Liver (tissue), 9 donors: Measurements from ENCODE around the gene HMMR. TPM values are rescaled to one million over a fixed set of nuclear protein-coding genes. Genes with fewer than 3 reads are reported as not detected.

Experiments
- DNase-seq: peaks from one replicate; pipeline ENCODE4 v3.0.0-alpha.2; 2017; ENCODE audit warnings: low spot score
- H3K27ac ChIP-seq, 2 donors: one replicate each; pipeline ENCODE4 v1.7.0; 2013; ENCODE audit warnings: inconsistent platforms in 2 of 2, low read length in 2 of 2, control low read depth in 1 of 2, low read depth in 1 of 2, mild to moderate bottlenecking in 1 of 2
- H3K27me3 ChIP-seq, 4 donors: one replicate each; pipeline versions ENCODE4 v1.6.1 to v1.7.0; 2013; ENCODE audit warnings: low read length in 3 of 4, inconsistent platforms in 1 of 4, mild to moderate bottlenecking in 1 of 4, moderate library complexity in 1 of 4; ENCODE audit not compliant: control insufficient read depth in 4 of 4, insufficient read depth in 4 of 4
- H3K36me3 ChIP-seq, 4 donors: one replicate each; pipeline versions ENCODE4 v1.6.1 to v1.7.0; 2013; ENCODE audit warnings: low read length in 3 of 4, mild to moderate bottlenecking in 3 of 4, low read depth in 1 of 4, moderate library complexity in 1 of 4; ENCODE audit not compliant: control insufficient read depth in 4 of 4, insufficient read depth in 3 of 4
- H3K4me1 ChIP-seq, 4 donors: one replicate each; pipeline versions ENCODE4 v1.6.1 to v1.7.0; 2013; ENCODE audit warnings: low read length in 3 of 4, mild to moderate bottlenecking in 3 of 4, moderate library complexity in 1 of 4; ENCODE audit not compliant: control insufficient read depth in 4 of 4, insufficient read depth in 4 of 4
- H3K4me3 ChIP-seq, 3 donors: one replicate each; pipeline versions ENCODE4 v1.6.1 to v1.7.0; 2013; ENCODE audit warnings: low read length in 3 of 3, control low read depth in 1 of 3, low read depth in 1 of 3, mild to moderate bottlenecking in 1 of 3
- H3K9ac ChIP-seq, 2 donors: one replicate each; pipeline ENCODE4 v1.7.0; 2013; ENCODE audit warnings: low read length in 2 of 2, mild to moderate bottlenecking in 2 of 2, moderate library complexity in 2 of 2, control low read depth in 1 of 2, low read depth in 1 of 2
- H3K9me3 ChIP-seq, 4 donors: one replicate each; pipeline versions ENCODE4 v1.6.1 to v1.7.0; 2013; ENCODE audit warnings: low read length in 3 of 4; ENCODE audit not compliant: control insufficient read depth in 4 of 4
- ATF3 ChIP-seq: IDR thresholded peaks from 2 replicates; pipeline ENCODE4 v1.6.1; 2016; ENCODE audit warnings: antibody characterized with exemption
- CTCF ChIP-seq: fragments of 150-350 bp; IDR thresholded peaks from 2 replicates; pipeline ENCODE4 v1.5.1; 2017; ENCODE audit warnings: improper control_type of control experiment, low read depth, low read length; ENCODE audit not compliant: missing input control
- EGR1 ChIP-seq, 2 donors: IDR thresholded peaks; 2 replicates each; pipeline ENCODE4 v1.6.1; 2016 to 2018; ENCODE audit warnings: antibody characterized with exemption in 2 of 2, low read depth in 2 of 2
- FOXA2 ChIP-seq: IDR thresholded peaks from 2 replicates; pipeline ENCODE4 v1.6.1; 2016; ENCODE audit warnings: antibody characterized with exemption
- GABPA ChIP-seq, 2 donors: IDR thresholded peaks in 1 of 2; conservative IDR thresholded peaks in 1 of 2; 2 replicates each; pipeline ENCODE4 v1.6.1; 2016; ENCODE audit warnings: antibody characterized with exemption in 2 of 2, mild to moderate bottlenecking in 1 of 2, moderate library complexity in 1 of 2
- HNF4A ChIP-seq, 2 donors: conservative IDR thresholded peaks; 2 replicates each; pipeline ENCODE4 v1.6.1; 2016; ENCODE audit warnings: antibody characterized with exemption in 2 of 2, mild to moderate bottlenecking in 2 of 2
- HNF4G ChIP-seq: IDR thresholded peaks from 2 replicates; pipeline ENCODE4 v1.6.1; 2016; ENCODE audit warnings: antibody characterized with exemption
- JUND ChIP-seq, 2 donors: IDR thresholded peaks; 2 replicates each; pipeline ENCODE4 v1.6.1; 2016; ENCODE audit warnings: antibody characterized with exemption in 2 of 2
- RAD21 ChIP-seq, 2 donors: IDR thresholded peaks; 2 replicates each; pipeline ENCODE4 v1.6.1; 2016; ENCODE audit warnings: antibody characterized with exemption in 2 of 2, mild to moderate bottlenecking in 2 of 2
- REST ChIP-seq: IDR thresholded peaks from 2 replicates; pipeline ENCODE4 v1.6.1; 2016; ENCODE audit warnings: antibody characterized with exemption, mild to moderate bottlenecking
- RXRA ChIP-seq, 2 donors: IDR thresholded peaks; 2 replicates each; pipeline ENCODE4 v1.6.1; 2017 to 2018; ENCODE audit warnings: antibody characterized with exemption in 2 of 2, mild to moderate bottlenecking in 1 of 2
- SP1 ChIP-seq: IDR thresholded peaks from 2 replicates; pipeline ENCODE4 v1.6.1; 2018; ENCODE audit warnings: antibody characterized with exemption, mild to moderate bottlenecking
- TAF1 ChIP-seq: conservative IDR thresholded peaks from 2 replicates; pipeline ENCODE4 v1.6.1; 2016; ENCODE audit warnings: antibody characterized with exemption, mild to moderate bottlenecking
- YY1 ChIP-seq: IDR thresholded peaks from 2 replicates; pipeline ENCODE4 v1.6.1; 2016; ENCODE audit warnings: antibody characterized with exemption, mild to moderate bottlenecking
- ZBTB33 ChIP-seq: IDR thresholded peaks from 2 replicates; pipeline ENCODE4 v1.6.1; 2016; ENCODE audit warnings: antibody characterized with exemption
- WGBS: extraction: QIAGEN DNeasy Blood & Tissue Kit; methylation state at CpG from one replicate; pipeline ENCODE4 v1.1.7; 2013; 5-methylcytosine and 5-hydroxymethylcytosine counted together
- polyA plus RNA-seq, 2 donors: library from polyadenylated mRNA; stranded (reverse) in 1 of 2; unstranded in 1 of 2; fragments of 200-250 nt in 1 of 2; fragments of >200 nt in 1 of 2; fragmentation: Nextera tagmentation in 1 of 2; extraction: Ambion mirVana in 1 of 2; gene quantifications; one replicate each; pipeline versions ENCODE4 v1.2.1 to v1.2.3, GENCODE V29; 2013 to 2015
- total RNA-seq, 2 donors: library from RNA; depleted of rRNA; stranded (reverse); fragments of >200 nt; gene quantifications; one replicate each; pipeline ENCODE4 v1.2.3, GENCODE V29; 2014
- donor health status: healthy.
- donor health status: healthy.
- donor health status: healthy.
- donor health status: healthy.
- donor health status: healthy.

Gene HMMR
- total and polyA plus RNA-seq, 4 donors, result 0.33 to 48.5 (median 2.3) TPM

- H3K27ac ChIP-seq, result peak overlapping the region; percentile 95 to 96
- WGBS, result 36% methylated on average over 6 of the region's 6 CpGs
- H3K27me3 ChIP-seq, result no peaks in the 10 kb centered on the region
- H3K4me1 ChIP-seq, result peaks cover 11 to 30% (median 24%) of the 10 kb centered on the region in 4 donors
- H3K4me3 ChIP-seq, result peak overlapping the region in 2 of 3 donors; percentile 55 to 77
- H3K9me3 ChIP-seq, result no peaks in the 10 kb centered on the region
- TF ChIP-seq CTCF (no peak), SP1 (no peak)
- H3K9ac ChIP-seq, result peak overlapping the region; percentile 70 to 98
- no peak for DNase-seq
- peaks cover 0 to 10% (median 2%) of the 10 kb centered on the region in 4 donors for H3K36me3 ChIP-seq
Observed at GRCh38 chr5:163458778-163459385, 1.6 kb upstream of the HMMR start.

- Histone ChIP-seq H3K27me3 (no peaks in the 10 kb centered on the region), H3K9me3 (no peaks in the 10 kb centered on the region), H3K36me3 (peaks cover 0 to 8% (median 2%) of the 10 kb centered on the region in 4 donors), H3K4me3 (peak overlapping the region; percentile 55 to 77 (median 61)), H3K4me1 (peaks cover 11 to 30% (median 24%) of the 10 kb centered on the region in 4 donors), H3K9ac (peak overlapping the region; percentile 70 to 98), H3K27ac (peak overlapping the region; percentile 95 to 96)
- no peak for DNase-seq
- TF ChIP-seq GABPA (IDR thresholded peaks at IDR 0.05 in 1 of 2, conservative IDR thresholded peaks at IDR 0.05 in 1 of 2), result no peak
- TF ChIP-seq TAF1, result peak; percentile 34
- under 1% methylated on average over 12 of the region's 12 CpGs for WGBS
Observed at GRCh38 chr5:163459462-163459818, 992 bp upstream of the HMMR start.

GRCh38 chr5:163459819-163460561 is 442 bp upstream of the HMMR start, which contains the start of gene NUDCD2:
NUDCD2 (minus strand) TSS chr5:163460102; CDS start chr5:163460050, 52 bp downstream.
- Histone ChIP-seq H3K27ac (peak within 1 kb of the TSS; percentile 95 to 96), H3K9ac (peak within 1 kb of the TSS; percentile 70 to 98), H3K4me3 (peak within 1 kb of the TSS; percentile 68 to 77 (median 71)), H3K27me3 (no peaks in the 10 kb centered on the region), H3K4me1 (peaks cover 11 to 30% (median 24%) of the 10 kb centered on the region in 4 donors), H3K9me3 (no peaks in the 10 kb centered on the region), H3K36me3 (peaks cover 0 to 4% (median 0%) of the 10 kb centered on the region in 4 donors)
- DNase-seq, result peak; percentile 93
- WGBS, result under 1% methylated on average over 59 of the region's 59 CpGs
- no peak for TF ChIP-seq CTCF
- TF ChIP-seq TAF1, result peak; percentile 2
- TF ChIP-seq RXRA (IDR thresholded peaks at IDR 0.05), result peak in 1 of 2 donors; percentile 30
- peak in 1 of 2 donors; percentile 16 for TF ChIP-seq HNF4A (conservative IDR thresholded peaks at IDR 0.05)
- peak; percentile 85 for TF ChIP-seq SP1
- no peak for TF ChIP-seq FOXA2
- TF ChIP-seq EGR1 (IDR thresholded peaks at IDR 0.05; ENCODE audit: low read depth in 2 of 2), result peak in 1 of 2 donors; percentile 30
- TF ChIP-seq HNF4G, result no peak
- TF ChIP-seq ZBTB33, result no peak
- peak; percentile 53 for TF ChIP-seq REST
- TF ChIP-seq ATF3, result no peak
- TF ChIP-seq JUND (IDR thresholded peaks at IDR 0.05), result no peak
- TF ChIP-seq GABPA (IDR thresholded peaks at IDR 0.05 in 1 of 2, conservative IDR thresholded peaks at IDR 0.05 in 1 of 2), result peak in 1 of 2 donors; percentile 50
- TF ChIP-seq RAD21 (IDR thresholded peaks at IDR 0.05), result no peak
- TF ChIP-seq YY1, result peak; percentile 90
